HG03520 (cell line): ENCODE results near the gene PPFIBP1.
"Not testable (repeated sequence)": the region's sequence is repeated elsewhere in the genome, so short reads cannot be mapped to it uniquely, and the experiment has no call there.

Experiments
- ATAC-seq: cut with Tn5 transposase; IDR thresholded peaks from one replicate; pipeline ENCODE4 v1.9.1; 2021; ENCODE audit warnings: mild to moderate bottlenecking, moderate library complexity; ENCODE audit not compliant: unreplicated experiment

PPFIBP1 gene

GRCh38 chr12:27588776-27589175 lies 64.8 kb downstream of the PPFIBP1 start:
- ATAC-seq = no peak

DNA sequence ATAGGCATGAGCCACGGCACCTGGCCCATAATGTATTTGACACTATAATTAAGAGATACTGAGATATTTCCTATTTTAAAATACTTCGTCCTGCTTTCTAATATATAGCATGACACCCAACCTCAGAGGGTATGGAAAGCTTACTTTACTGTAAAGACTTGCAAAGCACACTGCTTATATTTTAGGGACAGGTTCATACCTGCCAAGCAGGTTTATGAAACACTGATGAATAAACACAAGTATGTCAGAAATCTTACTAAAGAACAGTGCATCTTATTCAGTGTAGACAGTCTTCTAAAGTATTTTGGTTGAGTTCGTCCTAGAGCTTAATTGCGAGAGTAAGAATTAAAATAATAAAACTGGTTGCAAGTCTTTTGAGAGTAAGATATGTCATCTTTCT lies 65.4 kb downstream of the PPFIBP1 start:
- no peak for ATAC-seq

DNA sequence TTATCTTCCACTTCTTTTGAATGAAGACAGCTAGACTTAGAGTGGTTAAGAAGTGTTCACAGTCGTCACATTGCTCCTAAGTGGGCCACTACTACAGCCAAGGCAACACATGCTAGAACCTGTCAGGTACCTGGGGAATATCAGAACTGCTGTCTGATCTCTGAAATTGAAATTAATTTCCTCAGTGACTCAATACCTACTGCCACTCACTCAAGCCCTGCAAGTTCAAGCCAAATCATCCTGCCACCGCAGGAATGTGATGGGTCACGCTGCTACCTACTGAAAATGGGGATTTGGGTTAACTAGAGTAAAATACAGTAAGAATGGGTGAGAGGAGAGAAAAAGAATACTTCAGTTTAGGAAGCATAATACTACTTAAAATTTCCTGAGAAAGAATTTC lies 67.7 kb downstream of the PPFIBP1 start:
- ATAC-seq = not testable (repeated sequence)

DNA sequence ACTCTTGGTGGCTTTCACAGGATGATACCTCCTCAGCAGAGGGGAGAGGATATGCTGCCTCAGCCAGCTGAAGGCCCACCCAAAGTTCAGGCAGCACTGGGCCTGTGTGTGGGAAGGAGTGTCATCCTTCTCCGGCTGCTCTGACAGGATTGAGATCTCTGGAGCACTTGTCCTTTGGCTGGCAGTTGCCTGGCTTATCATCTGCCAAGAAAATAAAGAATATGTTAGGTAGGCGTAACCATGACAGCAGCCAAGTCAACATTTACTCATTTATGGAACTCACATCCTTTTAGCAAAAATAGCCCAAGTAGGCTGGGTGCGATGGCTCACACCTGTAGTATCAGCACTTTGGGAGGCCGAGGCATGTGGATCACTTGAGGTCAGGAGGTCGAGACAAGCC lies 68.5 kb downstream of the PPFIBP1 start:
- ATAC-seq = peak; percentile 53

DNA sequence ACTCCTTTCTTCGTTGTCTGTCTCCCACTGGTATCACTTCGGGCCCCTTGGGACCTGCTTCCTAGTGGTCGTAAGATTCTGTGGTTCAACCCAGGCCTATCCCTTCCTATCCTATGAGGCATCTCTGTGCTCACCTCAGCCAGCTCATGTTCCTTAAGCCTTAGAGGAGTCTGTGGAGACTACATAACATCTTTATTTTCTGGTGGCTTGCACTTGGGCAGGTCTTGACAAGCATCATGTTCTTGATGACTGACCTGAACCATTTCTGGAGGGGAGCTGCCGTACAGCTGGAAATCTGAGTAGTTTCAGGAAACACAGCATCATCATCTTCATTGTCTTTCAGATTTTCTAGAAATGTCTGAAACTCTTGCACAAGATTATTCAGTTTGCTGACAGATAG lies 69.3 kb downstream of the PPFIBP1 start:
- ATAC-seq = no peak

- ATAC-seq = no peak
Observed at GRCh38 chr12:27595231-27595642, 71.2 kb downstream of the PPFIBP1 start.

GRCh38 chr12:27598866-27599265 lies 74.9 kb downstream of the PPFIBP1 start:
- not testable (repeated sequence) for ATAC-seq

GRCh38 chr12:27601056-27601828 lies 77.2 kb downstream of the PPFIBP1 start:
- ATAC-seq = not testable (repeated sequence)

- ATAC-seq = no peak
Observed at GRCh38 chr12:27602516-27602915, 78.5 kb downstream of the PPFIBP1 start.

GRCh38 chr12:27604431-27604830 lies 80.4 kb downstream of the PPFIBP1 start:
- no peak for ATAC-seq

DNA sequence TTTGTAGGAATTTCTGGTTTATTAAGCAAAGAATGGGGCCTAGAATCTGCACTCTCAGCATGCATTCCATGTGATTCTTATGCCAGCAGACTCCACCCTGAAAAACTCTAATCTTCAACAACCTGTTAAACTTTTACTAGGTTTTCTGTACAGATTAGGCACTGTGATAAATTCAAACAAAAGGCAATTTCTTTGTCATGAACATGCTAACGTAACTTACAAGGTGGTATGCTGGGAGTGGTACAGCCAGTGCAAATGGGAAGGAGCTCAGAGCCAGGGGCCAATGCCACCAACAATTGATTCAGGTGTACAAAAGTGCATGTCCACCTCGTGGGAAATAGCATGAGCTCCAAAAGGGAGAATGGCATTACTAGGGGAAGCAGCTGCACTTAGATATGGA lies 83.0 kb downstream of the PPFIBP1 start:
- ATAC-seq = no peak

GRCh38 chr12:27607591-27607990 lies 83.6 kb downstream of the PPFIBP1 start:
- ATAC-seq = no peak

- ATAC-seq = no peak
Observed at GRCh38 chr12:27608890-27609289, 84.9 kb downstream of the PPFIBP1 start.

GRCh38 chr12:27610374-27610773 lies 86.4 kb downstream of the PPFIBP1 start:
- no peak for ATAC-seq

GRCh38 chr12:27614386-27614785 lies 90.4 kb downstream of the PPFIBP1 start:
- no peak for ATAC-seq

- ATAC-seq = no peak
Observed at GRCh38 chr12:27614866-27615265, 90.9 kb downstream of the PPFIBP1 start.

DNA sequence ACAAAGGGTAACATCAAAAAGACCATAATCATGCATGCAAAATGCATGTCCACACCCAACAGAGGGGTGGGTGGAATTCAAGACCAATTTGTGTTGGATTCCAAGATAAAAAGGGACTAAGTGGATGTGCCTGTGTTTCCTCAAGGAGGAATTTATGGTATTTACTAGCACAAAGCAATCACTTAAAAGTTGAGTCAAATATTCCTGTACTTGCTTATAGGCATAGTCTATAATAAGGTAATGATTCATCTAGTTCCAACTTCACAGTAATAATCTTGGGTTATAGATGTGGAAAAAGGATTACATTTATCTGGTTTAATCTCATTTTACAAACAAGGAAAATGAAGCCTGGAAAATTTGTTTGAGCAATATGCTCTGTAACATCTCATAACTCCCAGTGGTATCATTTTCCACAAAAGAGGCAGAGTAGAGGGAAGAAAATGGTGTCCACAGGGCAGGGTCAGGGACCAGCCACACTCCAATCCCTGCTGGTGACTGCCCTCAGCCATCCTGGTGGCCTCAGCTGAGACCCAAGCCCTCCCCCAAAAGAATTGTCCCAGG lies 91.4 kb downstream of the PPFIBP1 start:
- no peak for ATAC-seq

- ATAC-seq = no peak
Observed at GRCh38 chr12:27616356-27617142, 92.5 kb downstream of the PPFIBP1 start.

- ATAC-seq = no peak
Observed at GRCh38 chr12:27618836-27619235, 94.8 kb downstream of the PPFIBP1 start.

- no peak for ATAC-seq
Observed at GRCh38 chr12:27619308-27619707, 95.3 kb downstream of the PPFIBP1 start.

GRCh38 chr12:27620121-27620520 lies 96.1 kb downstream of the PPFIBP1 start:
- no peak for ATAC-seq
